GM12878 (cell line): Measurements from ENCODE around the gene FAM76A.

ENCODE experiments used
- BRCA1 ChIP-seq: IDR thresholded peaks from 2 replicates; pipeline ENCODE4 v1.6.1; 2011; ENCODE audit warnings: low read depth, low read length, improper control_type of control experiment
- CBFB ChIP-seq: IDR thresholded peaks from 2 replicates; pipeline ENCODE4 v1.6.1; 2016; ENCODE audit warnings: antibody characterized with exemption, low read depth
- ZNF217 ChIP-seq: fragments of 450-650 bp; IDR thresholded peaks from 2 replicates; pipeline ENCODE4 v1.6.1; 2017; ENCODE audit warnings: antibody characterized with exemption, mild to moderate bottlenecking
- TF ChIP-seq, protein P1 (sequence below), 3 experiments: IDR thresholded peaks in 2 of 3; conservative IDR thresholded peaks in 1 of 3; 2 replicates each; pipeline ENCODE4 v1.5.1; 2011; ENCODE audit warnings: low read depth in 3 of 3, low read length in 3 of 3, mild to moderate bottlenecking in 3 of 3, control low read depth in 2 of 3, moderate library complexity in 2 of 3, inconsistent platforms in 1 of 3, mixed read lengths in 1 of 3; ENCODE audit not compliant: control insufficient read depth in 2 of 3, insufficient read depth in 1 of 3; ENCODE audit errors: extremely low read depth in 1 of 3

DNA sequence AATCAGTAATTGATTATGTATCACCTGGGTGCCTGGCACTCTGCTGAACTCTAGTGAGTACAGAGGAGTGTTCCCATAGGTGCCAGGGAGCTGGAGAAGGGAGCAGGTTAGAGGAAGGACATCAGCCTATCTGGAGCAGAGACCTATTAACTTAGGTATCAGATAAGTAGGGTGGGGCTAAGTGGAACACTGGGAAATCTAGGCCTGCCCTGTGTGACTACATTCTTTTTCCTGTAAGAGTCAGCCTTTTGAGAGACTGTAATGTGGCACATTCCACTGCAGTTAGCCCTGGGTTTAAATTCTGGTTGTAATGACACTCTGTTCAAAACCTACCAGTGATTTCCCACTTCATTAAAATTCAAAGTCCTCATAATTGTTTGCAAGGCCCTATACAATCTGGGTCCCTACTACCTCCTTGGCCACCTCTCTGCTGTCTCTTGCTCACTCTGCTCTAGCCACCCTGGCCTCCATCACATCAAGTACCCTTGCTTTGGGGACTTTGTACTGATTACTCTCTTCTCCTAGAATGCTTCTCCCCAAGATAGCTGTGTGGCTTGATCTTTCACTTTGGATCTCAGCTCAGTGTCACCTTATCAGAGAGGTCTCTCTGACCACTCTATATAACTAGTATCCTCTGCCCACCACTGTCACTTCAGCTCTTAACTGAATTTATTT, 60.2 kb downstream of the FAM76A start:
- TF ChIP-seq, protein P1, sequence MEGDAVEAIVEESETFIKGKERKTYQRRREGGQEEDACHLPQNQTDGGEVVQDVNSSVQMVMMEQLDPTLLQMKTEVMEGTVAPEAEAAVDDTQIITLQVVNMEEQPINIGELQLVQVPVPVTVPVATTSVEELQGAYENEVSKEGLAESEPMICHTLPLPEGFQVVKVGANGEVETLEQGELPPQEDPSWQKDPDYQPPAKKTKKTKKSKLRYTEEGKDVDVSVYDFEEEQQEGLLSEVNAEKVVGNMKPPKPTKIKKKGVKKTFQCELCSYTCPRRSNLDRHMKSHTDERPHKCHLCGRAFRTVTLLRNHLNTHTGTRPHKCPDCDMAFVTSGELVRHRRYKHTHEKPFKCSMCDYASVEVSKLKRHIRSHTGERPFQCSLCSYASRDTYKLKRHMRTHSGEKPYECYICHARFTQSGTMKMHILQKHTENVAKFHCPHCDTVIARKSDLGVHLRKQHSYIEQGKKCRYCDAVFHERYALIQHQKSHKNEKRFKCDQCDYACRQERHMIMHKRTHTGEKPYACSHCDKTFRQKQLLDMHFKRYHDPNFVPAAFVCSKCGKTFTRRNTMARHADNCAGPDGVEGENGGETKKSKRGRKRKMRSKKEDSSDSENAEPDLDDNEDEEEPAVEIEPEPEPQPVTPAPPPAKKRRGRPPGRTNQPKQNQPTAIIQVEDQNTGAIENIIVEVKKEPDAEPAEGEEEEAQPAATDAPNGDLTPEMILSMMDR (IDR thresholded peaks at IDR 0.05 in 2 of 3, conservative IDR thresholded peaks at IDR 0.05 in 1 of 3; ENCODE audit: control insufficient read depth in 2 of 3, extremely low read depth in 1 of 3, insufficient read depth in 1 of 3, low read depth in 3 of 3, low read length in 3 of 3), result no peak
- TF ChIP-seq CBFB (no peak), ZNF217 (no peak), BRCA1 (no peak)
